HepG2 (cell line): ENCODE data around the gene SOX12. TPM values are rescaled to one million over a fixed set of nuclear protein-coding genes. Genes with fewer than 3 reads are reported as not detected.

ENCODE experiments used
- ETV5 ChIP-seq: IDR thresholded peaks from 2 replicates; pipeline ENCODE4 v1.6.1; 2018; ENCODE audit warnings: missing biosample characterization, missing genetic modification reagents, inconsistent platforms, borderline replicate concordance
- FOXA1 ChIP-seq, 2 experiments: fragments of 450-650 bp in 1 of 2; sonication (generic) in 1 of 2; formaldehyde crosslinking in 1 of 2; IDR thresholded peaks; 2 replicates each; pipeline versions ENCODE4 v1.4.0 to v1.6.1; 2016 to 2020; ENCODE audit warnings: missing genetic modification reagents in 1 of 2
- FOXK1 ChIP-seq: sonication (generic); formaldehyde crosslinking; IDR thresholded peaks from 2 replicates; pipeline ENCODE4 v1.4.0; 2020; ENCODE audit warnings: low read depth, missing genetic modification reagents, borderline replicate concordance
- HOXA7 ChIP-seq: sonication (generic); formaldehyde crosslinking; IDR thresholded peaks from 2 replicates; pipeline ENCODE4 v1.8.1; 2022; ENCODE audit warnings: mild to moderate bottlenecking, missing genetic modification reagents, moderate library complexity
- HOXA9 ChIP-seq: sonication (generic); formaldehyde crosslinking; IDR thresholded peaks from 2 replicates; pipeline ENCODE4 v1.8.1; 2022; ENCODE audit warnings: missing genetic modification reagents, mild to moderate bottlenecking, moderate library complexity, borderline replicate concordance
- JUN ChIP-seq: sonication (generic); formaldehyde crosslinking; IDR thresholded peaks from 2 replicates; pipeline ENCODE4 v1.4.0; 2020; ENCODE audit warnings: mild to moderate bottlenecking, missing genetic modification reagents
- MEIS2 ChIP-seq: sonication (generic); formaldehyde crosslinking; IDR thresholded peaks from 2 replicates; pipeline ENCODE4 v1.9.0; 2021; ENCODE audit warnings: mild to moderate bottlenecking, missing genetic modification reagents
- MTERF4 ChIP-seq: sonication (generic); formaldehyde crosslinking; IDR thresholded peaks from 2 replicates; pipeline ENCODE4 v1.8.0; 2023; ENCODE audit warnings: mild to moderate bottlenecking, missing genetic modification reagents
- NCOA5 ChIP-seq: sonication (generic); formaldehyde crosslinking; IDR thresholded peaks from 2 replicates; pipeline ENCODE4 v1.4.0; 2020; ENCODE audit warnings: missing genetic modification reagents
- NRL ChIP-seq: sonication (generic); formaldehyde crosslinking; IDR thresholded peaks from 2 replicates; pipeline ENCODE4 v1.5.0; 2020; ENCODE audit warnings: missing genetic modification reagents, mild to moderate bottlenecking, moderate library complexity, borderline replicate concordance
- RAD51 ChIP-seq: fragments of 450-650 bp; IDR thresholded peaks from 2 replicates; pipeline ENCODE4 v1.6.1; 2016; ENCODE audit warnings: borderline replicate concordance
- RNF219 ChIP-seq: sonication (generic); formaldehyde crosslinking; IDR thresholded peaks from 2 replicates; pipeline ENCODE4 v1.5.0; 2020; ENCODE audit warnings: mild to moderate bottlenecking, missing genetic modification reagents
- SALL2 ChIP-seq: sonication (generic); formaldehyde crosslinking; IDR thresholded peaks from 2 replicates; pipeline ENCODE4 v1.8.1; 2023; ENCODE audit warnings: mild to moderate bottlenecking, missing genetic modification reagents, inconsistent platforms
- SMC3 ChIP-seq: IDR thresholded peaks from 2 replicates; pipeline ENCODE4 v1.6.1; 2011; ENCODE audit warnings: low read length, improper control_type of control experiment
- YEATS4 ChIP-seq: sonication (generic); formaldehyde crosslinking; IDR thresholded peaks from 2 replicates; pipeline ENCODE4 v1.4.0; 2020; ENCODE audit warnings: missing genetic modification reagents, borderline replicate concordance
- ZBTB39 ChIP-seq: sonication (generic); formaldehyde crosslinking; IDR thresholded peaks from 2 replicates; pipeline ENCODE4 v1.5.0; 2020; ENCODE audit warnings: missing genetic modification reagents
- ZNF317 ChIP-seq: sonication (generic); formaldehyde crosslinking; IDR thresholded peaks from 2 replicates; pipeline ENCODE4 v1.5.0; 2020; ENCODE audit warnings: mild to moderate bottlenecking, missing genetic modification reagents
- ZNF350 ChIP-seq: sonication (generic); formaldehyde crosslinking; IDR thresholded peaks from 2 replicates; pipeline ENCODE4 v1.4.0; 2020; ENCODE audit warnings: mild to moderate bottlenecking, low read depth, missing genetic modification reagents, borderline replicate concordance
- ZNF570 ChIP-seq: sonication (generic); formaldehyde crosslinking; IDR thresholded peaks from 2 replicates; pipeline ENCODE4 v1.4.0; 2020; ENCODE audit warnings: mild to moderate bottlenecking, missing genetic modification reagents, borderline replicate concordance
- ZNF576 ChIP-seq: sonication (generic); formaldehyde crosslinking; IDR thresholded peaks from 2 replicates; pipeline ENCODE4 v1.4.0; 2020; ENCODE audit warnings: mild to moderate bottlenecking, missing genetic modification reagents
- ZNF607 ChIP-seq: sonication (generic); formaldehyde crosslinking; IDR thresholded peaks from 2 replicates; pipeline ENCODE4 v1.5.1; 2020; ENCODE audit warnings: missing genetic modification reagents, mild to moderate bottlenecking, borderline replicate concordance
- ZNF782 ChIP-seq: sonication (generic); formaldehyde crosslinking; IDR thresholded peaks from 2 replicates; pipeline ENCODE4 v1.4.0; 2020; ENCODE audit warnings: missing genetic modification reagents, mild to moderate bottlenecking, borderline replicate concordance
- ZNF83 ChIP-seq: sonication (generic); formaldehyde crosslinking; IDR thresholded peaks from 2 replicates; pipeline ENCODE4 v1.4.0; 2020; ENCODE audit warnings: missing genetic modification reagents, mild to moderate bottlenecking, borderline replicate concordance
- ZZZ3 ChIP-seq: sonication (generic); formaldehyde crosslinking; IDR thresholded peaks from 2 replicates; pipeline ENCODE4 v1.4.0; 2020; ENCODE audit warnings: missing genetic modification reagents, mild to moderate bottlenecking, borderline replicate concordance
- polyA plus RNA-seq, 8 experiments: library from polyadenylated mRNA; depleted of rRNA in 3 of 8; stranded (reverse) in 7 of 8; unstranded in 1 of 8; fragments of >200 nt; fragmentation: Illumina TruSeq in 4 of 8; extraction: Trizol in 4 of 8; gene quantifications; 2 replicates each; pipeline versions ENCODE4 v1.2.1 to v1.2.3, GENCODE V29; 2011 to 2016; ENCODE audit warnings: low read depth in 4 of 8, missing spikeins in 1 of 8, mixed read lengths in 1 of 8; ENCODE audit not compliant: insufficient read depth in 1 of 8
- total RNA-seq, 5 experiments: library from RNA; depleted of rRNA; stranded (reverse); fragments of >200 nt; fragmentation: Illumina TruSeq; extraction: Trizol; gene quantifications; 2 replicates each; pipeline ENCODE4 v1.2.3, GENCODE V29; 2016; ENCODE audit warnings: low read depth in 1 of 5

The SOX12 gene
- total and polyA plus RNA-seq, 2 of the 13 experiments (the other 11 are each of a cell fraction or from before 2014, with no cell fraction given) = 10.0 to 18.7 TPM

- TF ChIP-seq JUN (CRISPR knock-in tag) (no peak), NRL (CRISPR knock-in tag) (peak; percentile 49; the same call in 1 of the 2 replicates), FOXK1 (CRISPR knock-in tag) (no peak), ZNF83 (CRISPR knock-in tag) (no peak), NCOA5 (CRISPR knock-in tag) (no peak), HOXA9 (CRISPR knock-in tag) (no peak), ETV5 (no peak), ZNF782 (CRISPR knock-in tag) (peak; percentile 90; the same call in 1 of the 2 replicates), MTERF4 (no peak), ZBTB39 (CRISPR knock-in tag) (no peak; the same call in 1 of the 2 replicates), RAD51 (no peak), ZNF576 (CRISPR knock-in tag) (no peak), SALL2 (CRISPR knock-in tag) (no peak; the same call in 1 of the 2 replicates), SMC3 (0 out of 2 replicates have a peak, but pooled peaks have one; percentile 11), RNF219 (no peak), ZNF607 (CRISPR knock-in tag) (no peak), ZNF317 (CRISPR knock-in tag) (no peak), FOXA1 (IDR thresholded peaks at IDR 0.05) (no peak), FOXA1 (CRISPR knock-in tag; IDR thresholded peaks at IDR 0.05) (peak; percentile 65), MEIS2 (CRISPR knock-in tag) (0 out of 2 replicates have a peak, but pooled peaks have one; percentile 22), YEATS4 (CRISPR knock-in tag) (no peak), ZNF570 (CRISPR knock-in tag) (no peak), ZZZ3 (CRISPR knock-in tag) (no peak), HOXA7 (CRISPR knock-in tag) (no peak), ZNF350 (CRISPR knock-in tag) (no peak)
Measured at GRCh38 chr20:363319-364078, 38.1 kb downstream of the SOX12 start (continued).
